Endothelial cell of umbilical vein (primary cell): Measurements from ENCODE around the gene DNAI1. TPM values are rescaled to one million over a fixed set of nuclear protein-coding genes. Genes with fewer than 3 reads are reported as not detected.

Source experiments
- BruUV-seq: library from RNA; stranded (reverse); fragments of 400-500 nt; replicated peaks from 2 replicates; lab custom pipeline; 2021; lab: Mats Ljungman, UMichigan
- CTCF ChIA-PET: fragments of 300-600, 350-600 bp; sonication (Branson Sonifier 250); formaldehyde crosslinking; loops from one replicate; lab custom pipeline; 2021; ENCODE audit warnings: antibody characterized with exemption, inconsistent platforms; lab: Charles Lee
- POLR2A ChIA-PET: fragments of 300-600, 350-600 bp; sonication (Branson Sonifier 250); formaldehyde crosslinking; loops from one replicate; lab custom pipeline; 2021; ENCODE audit warnings: antibody characterized with exemption, inconsistent platforms; lab: Charles Lee
- DNase-seq: peaks from one replicate; pipeline ENCODE4 v3.0.0-alpha.2; 2011; ENCODE audit warnings: low read depth, low spot score
- FAIRE-seq: peaks from 2 replicates; lab custom pipeline; 2011; peaks lifted over from hg19 to GRCh38; lab: Jason Lieb, UNC
- H2AFZ ChIP-seq: 2 replicates; pipeline ENCODE4 v1.6.0; 2012; ENCODE audit warnings: low read depth, low read length, control low read depth, inconsistent platforms
- H3K27ac ChIP-seq: 2 replicates; pipeline ENCODE4 v1.5.1; 2011; ENCODE audit warnings: low read depth, mild to moderate bottlenecking, control low read depth, low read length, moderate library complexity; ENCODE audit not compliant: insufficient read depth
- H3K27me3 ChIP-seq, 2 experiments: 2 replicates each; pipeline versions ENCODE4 v1.6.0 to v1.6.1; 2011; ENCODE audit warnings: low read length in 2 of 2, mixed read lengths in 1 of 2; ENCODE audit not compliant: control insufficient read depth in 2 of 2, insufficient read depth in 2 of 2
- H3K36me3 ChIP-seq, 2 experiments: 2 replicates in 1 of 2; 3 replicates in 1 of 2; pipeline ENCODE4 v1.5.1; 2011; ENCODE audit warnings: low read length in 2 of 2, mild to moderate bottlenecking in 1 of 2, moderate library complexity in 1 of 2; ENCODE audit not compliant: control insufficient read depth in 2 of 2, insufficient read depth in 2 of 2; ENCODE audit errors: extremely low read depth in 1 of 2
- H3K4me1 ChIP-seq: 3 replicates; pipeline ENCODE4 v1.5.1; 2011; ENCODE audit warnings: mild to moderate bottlenecking, low read length; ENCODE audit not compliant: control insufficient read depth, insufficient read depth; ENCODE audit errors: extremely low read depth
- H3K4me2 ChIP-seq: 2 replicates; pipeline ENCODE4 v1.6.1; 2011; ENCODE audit warnings: low read length, control low read depth, mixed read lengths; ENCODE audit not compliant: insufficient read depth
- H3K4me3 ChIP-seq, 3 experiments: fragments of 200-600 bp in 1 of 3; sonication (generic), shearing (Covaris generic) in 1 of 3; replicated peaks in 1 of 3; 2 replicates each; pipeline ENCODE4 v1.5.1; 2011 to 2016; ENCODE audit warnings: control low read depth in 3 of 3, low read length in 3 of 3, mild to moderate bottlenecking in 2 of 3, inconsistent platforms in 1 of 3, low read depth in 1 of 3, moderate library complexity in 1 of 3; ENCODE audit not compliant: insufficient read depth in 1 of 3
- H3K79me2 ChIP-seq: 2 replicates; pipeline ENCODE4 v1.6.0; 2012; ENCODE audit warnings: low read length, inconsistent platforms; ENCODE audit not compliant: control insufficient read depth, insufficient read depth
- H3K9ac ChIP-seq: replicated peaks from 2 replicates; pipeline ENCODE3; 2011; ENCODE audit warnings: low read length, control low read depth; ENCODE audit not compliant: insufficient read depth; ENCODE audit errors: extremely low read depth
- H3K9me1 ChIP-seq: replicated peaks from 3 replicates; pipeline ENCODE4 v1.6.0; 2011; ENCODE audit warnings: mild to moderate bottlenecking, low read length; ENCODE audit not compliant: control insufficient read depth, insufficient read depth; ENCODE audit errors: extremely low read depth
- H3K9me3 ChIP-seq: replicated peaks from 2 replicates; pipeline ENCODE4 v1.5.1; 2012; ENCODE audit warnings: low read length, inconsistent platforms; ENCODE audit not compliant: control insufficient read depth, insufficient read depth
- H4K20me1 ChIP-seq: replicated peaks from 2 replicates; pipeline ENCODE3; 2011; ENCODE audit warnings: mild to moderate bottlenecking, low read length; ENCODE audit not compliant: control insufficient read depth, insufficient read depth; ENCODE audit errors: extremely low read depth
- EZH2 ChIP-seq: IDR thresholded peaks from 2 replicates; pipeline ENCODE4 v1.6.1; 2012; ENCODE audit warnings: borderline replicate concordance, low read depth, mild to moderate bottlenecking, moderate library complexity, low read length, inconsistent platforms; ENCODE audit not compliant: severe bottlenecking
- FOS ChIP-seq: IDR thresholded peaks from 2 replicates; pipeline ENCODE4 v1.6.1; 2011; ENCODE audit warnings: mild to moderate bottlenecking, low read length, moderate library complexity, borderline replicate concordance; ENCODE audit not compliant: insufficient read depth
- GATA2 ChIP-seq: IDR thresholded peaks from 2 replicates; pipeline ENCODE4 v1.7.0; 2011; ENCODE audit warnings: low read depth, mild to moderate bottlenecking, moderate library complexity, mixed read lengths, low read length; ENCODE audit not compliant: insufficient read length, insufficient read depth
- JUN ChIP-seq: IDR thresholded peaks from 2 replicates; pipeline ENCODE4 v1.6.1; 2011; ENCODE audit warnings: borderline replicate concordance, low read depth; ENCODE audit not compliant: insufficient read length, insufficient read depth
- MYC ChIP-seq: IDR thresholded peaks from one replicate; pipeline ENCODE4 v1.6.1; 2011; ENCODE audit warnings: mild to moderate bottlenecking, low read depth, low read length
- POLR2A ChIP-seq: IDR thresholded peaks from 2 replicates; pipeline ENCODE4 v1.6.1; 2012; ENCODE audit warnings: low read depth, mild to moderate bottlenecking, control low read depth, low read length
- POLR2AphosphoS5 ChIP-seq: IDR thresholded peaks from 2 replicates; pipeline ENCODE4 v1.6.1; 2012; ENCODE audit warnings: low read depth, mild to moderate bottlenecking, control low read depth, low read length, moderate library complexity; ENCODE audit not compliant: insufficient read depth
- dilution Hi-C: fragments of 300-500 bp; cut with MboI; formaldehyde crosslinking; loops from one replicate; pipeline ENCODE4 v1.15.0; 2019; ENCODE audit warnings: low sequenced_read_pairs; ENCODE audit not compliant: extremely low pct_ligation_motif_present
- intact Hi-C: fragments of 100-400 bp; cut with micrococcal nuclease; formaldehyde crosslinking; loops from one replicate; pipeline ENCODE4 v1.10.0; 2022
- polyA plus RNA-seq, 4 experiments: library from polyadenylated mRNA; depleted of rRNA in 3 of 4; stranded (reverse) in 3 of 4; unstranded in 1 of 4; fragments of >200 nt; gene quantifications; 2 replicates each; pipeline versions ENCODE4 v1.2.1 to v1.2.3, GENCODE V29; 2011 to 2012; ENCODE audit warnings: missing spikeins in 1 of 4
- total RNA-seq: library from RNA; stranded (reverse); gene quantifications from 2 replicates; pipeline ENCODE4 v1.2.3, GENCODE V29; 2021
- TF ChIP-seq, protein P1 (sequence below): IDR thresholded peaks from 2 replicates; pipeline ENCODE4 v1.6.1; 2011; ENCODE audit not compliant: insufficient read depth, insufficient read length
- TF ChIP-seq, protein P2 (sequence below), 2 donors: IDR thresholded peaks; 1 replicate in 1 of 2; 2 replicates in 1 of 2; pipeline ENCODE4 v1.5.1; 2011; ENCODE audit warnings: low read length in 2 of 2, mild to moderate bottlenecking in 2 of 2, moderate library complexity in 2 of 2, control low read depth in 1 of 2, inconsistent platforms in 1 of 2, low read depth in 1 of 2; ENCODE audit not compliant: insufficient read depth in 1 of 2; ENCODE audit errors: extremely low read depth in 1 of 2

DNAI1 gene
- total and polyA plus RNA-seq, 2 donors (not counting 3 experiments of a cell fraction or from before 2014, with no cell fraction given) = not detected

DNA sequence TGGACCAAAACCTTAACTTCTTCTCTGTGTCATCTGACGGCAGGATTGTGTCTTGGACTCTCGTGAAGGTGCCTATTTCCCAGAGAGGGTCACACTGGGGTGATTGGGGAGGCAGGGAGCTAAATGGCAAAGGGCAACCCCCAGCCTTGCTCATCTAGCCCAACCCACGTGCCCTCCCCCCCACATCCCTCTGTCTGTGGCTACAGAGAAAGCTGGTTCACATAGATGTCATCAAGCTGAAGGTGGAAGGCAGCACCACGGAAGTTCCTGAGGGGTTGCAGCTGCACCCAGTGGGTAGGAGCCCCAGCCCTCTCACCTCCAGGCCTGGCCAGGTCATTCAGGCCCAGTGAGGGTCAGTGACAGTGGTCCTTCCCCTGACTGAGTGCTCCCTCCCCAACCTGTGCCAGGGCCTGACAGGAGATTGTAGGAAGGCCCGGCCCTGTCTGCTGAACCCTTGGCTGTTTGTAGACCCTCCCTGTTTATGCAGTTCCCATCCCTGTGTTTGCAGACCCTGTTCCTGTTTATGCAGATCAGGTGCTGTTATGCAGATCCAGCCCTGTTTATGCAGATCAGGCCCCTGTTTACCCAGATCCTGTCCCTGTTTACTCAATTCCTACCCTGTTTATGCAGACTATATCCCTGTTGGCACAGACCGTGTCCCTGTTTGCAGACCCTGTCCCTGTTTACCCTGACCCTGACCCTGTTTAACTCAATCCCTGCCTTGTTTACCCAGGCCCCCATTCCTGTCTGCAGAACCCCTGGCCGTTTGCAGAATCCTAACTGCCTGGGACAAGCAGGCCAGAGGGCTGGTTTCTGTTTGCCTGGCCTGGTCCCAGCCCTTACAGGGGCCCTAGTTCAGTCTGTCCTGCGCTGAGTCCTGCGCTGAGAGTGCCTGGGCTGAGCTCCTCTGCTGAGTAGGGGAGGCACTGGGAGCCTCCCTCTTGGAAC is 53.8 kb downstream of the DNAI1 start:
- no peak for TF ChIP-seq GATA2
- TF ChIP-seq, protein P1, sequence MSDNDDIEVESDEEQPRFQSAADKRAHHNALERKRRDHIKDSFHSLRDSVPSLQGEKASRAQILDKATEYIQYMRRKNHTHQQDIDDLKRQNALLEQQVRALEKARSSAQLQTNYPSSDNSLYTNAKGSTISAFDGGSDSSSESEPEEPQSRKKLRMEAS = no peak
- TF ChIP-seq, protein P2, sequence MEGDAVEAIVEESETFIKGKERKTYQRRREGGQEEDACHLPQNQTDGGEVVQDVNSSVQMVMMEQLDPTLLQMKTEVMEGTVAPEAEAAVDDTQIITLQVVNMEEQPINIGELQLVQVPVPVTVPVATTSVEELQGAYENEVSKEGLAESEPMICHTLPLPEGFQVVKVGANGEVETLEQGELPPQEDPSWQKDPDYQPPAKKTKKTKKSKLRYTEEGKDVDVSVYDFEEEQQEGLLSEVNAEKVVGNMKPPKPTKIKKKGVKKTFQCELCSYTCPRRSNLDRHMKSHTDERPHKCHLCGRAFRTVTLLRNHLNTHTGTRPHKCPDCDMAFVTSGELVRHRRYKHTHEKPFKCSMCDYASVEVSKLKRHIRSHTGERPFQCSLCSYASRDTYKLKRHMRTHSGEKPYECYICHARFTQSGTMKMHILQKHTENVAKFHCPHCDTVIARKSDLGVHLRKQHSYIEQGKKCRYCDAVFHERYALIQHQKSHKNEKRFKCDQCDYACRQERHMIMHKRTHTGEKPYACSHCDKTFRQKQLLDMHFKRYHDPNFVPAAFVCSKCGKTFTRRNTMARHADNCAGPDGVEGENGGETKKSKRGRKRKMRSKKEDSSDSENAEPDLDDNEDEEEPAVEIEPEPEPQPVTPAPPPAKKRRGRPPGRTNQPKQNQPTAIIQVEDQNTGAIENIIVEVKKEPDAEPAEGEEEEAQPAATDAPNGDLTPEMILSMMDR (IDR thresholded peaks at IDR 0.05; ENCODE audit: extremely low read depth in 1 of 2, insufficient read depth in 1 of 2, low read depth in 1 of 2, low read length in 2 of 2) = no peak
- TF ChIP-seq FOS = no peak
- no peak for TF ChIP-seq EZH2
- no peak for TF ChIP-seq MYC
- TF ChIP-seq JUN = no peak
- no peak for TF ChIP-seq POLR2AphosphoS5
- no peak for TF ChIP-seq POLR2A
- CTCF ChIA-PET = interaction anchor here (0.6 to 6.2 kb wide), 4 partner anchors 9 to 109 kb away, joined by 3 to 21 read pairs (median 6); no protein-coding TSS in a partner anchor
- Histone ChIP-seq H3K27ac (no peak overlapping the region), H3K79me2 (no peaks in the 10 kb centered on the region), H4K20me1 (no peaks in the 10 kb centered on the region), H3K4me3 (no peak overlapping the region), H3K27me3 (peaks cover 2 to 7% of the 10 kb centered on the region in 2 experiments), H2AFZ (no peak overlapping the region), H3K4me2 (no peak overlapping the region), H3K4me1 (no peaks in the 10 kb centered on the region), H3K36me3 (no peaks in the 10 kb centered on the region), H3K9me3 (no peaks in the 10 kb centered on the region), H3K9me1 (no peaks in the 10 kb centered on the region), H3K9ac (no peak overlapping the region)
- FAIRE-seq (no peak), DNase-seq (no peak)
- no TSS peak for BruUV-seq
- POLR2A ChIA-PET = no interaction called here
- dilution Hi-C loops = loop anchor here (25.0 kb wide), 1 partner anchor 100 kb away; no protein-coding TSS in a partner anchor
- intact Hi-C loops = no loop called here
